PC-3 (cell line): ENCODE results near the gene CRTC3. TPM values are rescaled to one million over a fixed set of nuclear protein-coding genes. Genes with fewer than 3 reads are reported as not detected.
"Not testable (repeated sequence)": the region's sequence is repeated elsewhere in the genome, so short reads cannot be mapped to it uniquely, and the experiment has no call there.

Source experiments
- ATAC-seq: fragments of 200-7000 bp; cut with Tn5 transposase; 2 replicates; pipeline ENCODE4 v1.9.1; 2020; ENCODE audit warnings: mild to moderate bottlenecking, moderate library complexity
- BruUV-seq: library from RNA; stranded (reverse); fragments of 400-500 nt; replicated peaks from 2 replicates; lab custom pipeline; 2021; lab: Mats Ljungman, UMichigan
- CTCF ChIA-PET: fragments of 300-600 bp; sonication (Branson Sonifier 250); formaldehyde crosslinking; loops from one replicate; lab custom pipeline; 2022; ENCODE audit warnings: antibody characterized with exemption; lab: Charles Lee
- POLR2A ChIA-PET: fragments of 300-600 bp; sonication (Branson Sonifier 250); formaldehyde crosslinking; loops from one replicate; lab custom pipeline; 2022; ENCODE audit warnings: antibody characterized with exemption; ENCODE audit not compliant: unreplicated experiment; lab: Charles Lee
- DNase-seq: peaks from one replicate; pipeline ENCODE4 v3.0.0-alpha.2; 2015
- H2AFZ ChIP-seq: fragments of 300-600 bp; sonication (generic); 2 replicates; pipeline ENCODE4 v1.6.0; 2016; ENCODE audit warnings: antibody characterized with exemption, low read length
- H3F3A ChIP-seq: fragments of 300-600 bp; sonication (generic); one replicate; pipeline ENCODE4 v1.6.0; 2017; ENCODE audit warnings: antibody characterized with exemption, low read length, control low read depth, mild to moderate bottlenecking; ENCODE audit not compliant: unreplicated experiment
- H3K27ac ChIP-seq: fragments of 300-600 bp; sonication (generic); 2 replicates; pipeline ENCODE4 v1.5.1; 2016; ENCODE audit warnings: mild to moderate bottlenecking, low read length
- H3K27me3 ChIP-seq: fragments of 300-600 bp; sonication (generic); 2 replicates; pipeline ENCODE4 v1.6.1; 2016; ENCODE audit warnings: low read length, mixed read lengths
- H3K36me3 ChIP-seq: fragments of 300-600 bp; sonication (generic); 2 replicates; pipeline ENCODE4 v1.6.1; 2016; ENCODE audit warnings: low read depth, mixed run types, low read length, mixed read lengths
- H3K4me1 ChIP-seq: fragments of 300-600 bp; sonication (generic); 2 replicates; pipeline ENCODE4 v1.5.1; 2016; ENCODE audit warnings: low read length; ENCODE audit not compliant: insufficient read depth
- H3K4me2 ChIP-seq: fragments of 300-600 bp; sonication (generic); 2 replicates; pipeline ENCODE4 v1.6.0; 2016; ENCODE audit warnings: low read length
- H3K4me3 ChIP-seq: fragments of 300-600 bp; sonication (generic); 2 replicates; pipeline ENCODE4 v1.5.1; 2016; ENCODE audit warnings: mild to moderate bottlenecking, low read length, mixed read lengths
- H3K79me2 ChIP-seq: fragments of 300-600 bp; sonication (generic); 2 replicates; pipeline ENCODE4 v1.6.1; 2017; ENCODE audit warnings: low read length, mixed read lengths
- H3K9ac ChIP-seq: fragments of 300-600 bp; sonication (generic); 2 replicates; pipeline ENCODE4 v1.6.0; 2016; ENCODE audit warnings: mild to moderate bottlenecking, low read length
- H3K9me2 ChIP-seq: fragments of 300-600 bp; sonication (generic); replicated peaks from 2 replicates; pipeline ENCODE4 v1.6.1; 2016; ENCODE audit warnings: mixed run types, low read length, mixed read lengths
- H3K9me3 ChIP-seq: fragments of 300-600 bp; sonication (generic); 2 replicates; pipeline ENCODE4 v1.6.1; 2016; ENCODE audit warnings: low read length, mixed read lengths
- H4K20me1 ChIP-seq: fragments of 300-600 bp; sonication (generic); 2 replicates; pipeline ENCODE4 v1.6.1; 2016; ENCODE audit warnings: low read length, mixed read lengths
- EZH2 ChIP-seq: fragments of 300-600 bp; sonication (generic); IDR thresholded peaks from one replicate; pipeline ENCODE4 v1.6.1; 2017; ENCODE audit warnings: antibody characterized with exemption, mild to moderate bottlenecking, low read length; ENCODE audit not compliant: unreplicated experiment
- EZH2phosphoT487 ChIP-seq: fragments of 300-600 bp; sonication (generic); IDR thresholded peaks from 2 replicates; pipeline ENCODE4 v1.6.1; 2018; ENCODE audit warnings: mild to moderate bottlenecking, antibody characterized with exemption, low read length, borderline replicate concordance
- intact Hi-C: fragments of 100-400 bp; cut with micrococcal nuclease; formaldehyde crosslinking; loops from 2 replicates; pipeline ENCODE4 v1.9.0; 2023
- total RNA-seq: library from RNA; depleted of rRNA; stranded (reverse); fragments of >200 nt; gene quantifications from 2 replicates; pipeline ENCODE4 v1.2.3, GENCODE V29; 2014
- TF ChIP-seq, protein P1 (sequence below): fragments of 300-600 bp; sonication (generic); conservative IDR thresholded peaks from 2 replicates; pipeline ENCODE4 v1.5.1; 2017; ENCODE audit warnings: antibody characterized with exemption, low read depth, mild to moderate bottlenecking, low read length

CRTC3 gene
- total RNA-seq, 1 experiment from 2014 or later = 12.4 TPM

DNA sequence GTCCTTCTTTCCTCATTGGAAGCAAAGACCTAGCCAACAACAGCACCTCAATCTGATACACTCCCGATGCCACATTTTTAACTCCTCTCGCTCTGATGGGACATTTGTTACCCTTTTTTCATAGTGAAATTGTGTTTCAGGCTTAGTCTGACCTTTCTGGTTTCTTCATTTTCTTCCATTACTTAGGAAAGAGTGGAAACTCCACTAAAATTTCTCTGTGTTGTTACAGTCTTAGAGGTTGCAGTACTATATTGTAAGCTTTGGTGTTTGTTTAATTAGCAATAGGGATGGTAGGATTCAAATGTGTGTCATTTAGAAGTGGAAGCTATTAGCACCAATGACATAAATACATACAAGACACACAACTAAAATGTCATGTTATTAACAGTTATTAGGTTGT, 29.6 kb upstream of the CRTC3 start:
- TF ChIP-seq, protein P1, sequence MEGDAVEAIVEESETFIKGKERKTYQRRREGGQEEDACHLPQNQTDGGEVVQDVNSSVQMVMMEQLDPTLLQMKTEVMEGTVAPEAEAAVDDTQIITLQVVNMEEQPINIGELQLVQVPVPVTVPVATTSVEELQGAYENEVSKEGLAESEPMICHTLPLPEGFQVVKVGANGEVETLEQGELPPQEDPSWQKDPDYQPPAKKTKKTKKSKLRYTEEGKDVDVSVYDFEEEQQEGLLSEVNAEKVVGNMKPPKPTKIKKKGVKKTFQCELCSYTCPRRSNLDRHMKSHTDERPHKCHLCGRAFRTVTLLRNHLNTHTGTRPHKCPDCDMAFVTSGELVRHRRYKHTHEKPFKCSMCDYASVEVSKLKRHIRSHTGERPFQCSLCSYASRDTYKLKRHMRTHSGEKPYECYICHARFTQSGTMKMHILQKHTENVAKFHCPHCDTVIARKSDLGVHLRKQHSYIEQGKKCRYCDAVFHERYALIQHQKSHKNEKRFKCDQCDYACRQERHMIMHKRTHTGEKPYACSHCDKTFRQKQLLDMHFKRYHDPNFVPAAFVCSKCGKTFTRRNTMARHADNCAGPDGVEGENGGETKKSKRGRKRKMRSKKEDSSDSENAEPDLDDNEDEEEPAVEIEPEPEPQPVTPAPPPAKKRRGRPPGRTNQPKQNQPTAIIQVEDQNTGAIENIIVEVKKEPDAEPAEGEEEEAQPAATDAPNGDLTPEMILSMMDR = no peak
- TF ChIP-seq EZH2 (no peak), EZH2phosphoT487 (no peak)
- Histone ChIP-seq H3K4me3 (no peak overlapping the region), H3K4me1 (peaks cover 12% of the 10 kb centered on the region), H3K27me3 (no peaks in the 10 kb centered on the region), H3F3A (no peaks in the 10 kb centered on the region), H3K9me2 (no peaks in the 10 kb centered on the region), H3K36me3 (peaks cover 33% of the 10 kb centered on the region), H3K79me2 (no peaks in the 10 kb centered on the region), H4K20me1 (no peaks in the 10 kb centered on the region), H2AFZ (no peak overlapping the region), H3K9ac (no peak overlapping the region), H3K4me2 (no peak overlapping the region), H3K9me3 (no peaks in the 10 kb centered on the region), H3K27ac (no peak overlapping the region)
- BruUV-seq = no TSS peak
- CTCF ChIA-PET = no interaction called here
- ATAC-seq (no peak), DNase-seq (no peak)
- POLR2A ChIA-PET = no interaction called here
- intact Hi-C loops = no loop called here

DNA sequence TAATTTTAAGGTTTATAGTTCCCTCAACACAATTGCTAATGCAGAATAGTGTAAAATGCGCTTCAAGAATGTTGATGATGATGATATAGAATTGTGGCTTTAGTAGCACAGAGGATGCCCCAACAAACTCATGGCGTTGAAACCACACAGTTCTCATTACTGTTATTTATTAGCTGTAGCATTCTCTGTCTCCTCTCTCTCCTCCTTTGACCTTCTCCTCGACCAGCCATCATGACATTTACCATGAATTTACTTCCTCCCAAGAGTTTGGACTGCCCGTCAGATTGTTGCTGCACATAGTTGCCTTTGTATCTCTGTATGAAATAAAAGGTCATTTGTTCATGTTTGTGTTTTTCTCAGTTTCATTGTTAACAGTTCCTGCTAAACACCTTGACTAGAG, 27.8 kb upstream of the CRTC3 start:
- intact Hi-C loops = no loop called here
- Histone ChIP-seq H4K20me1 (no peaks in the 10 kb centered on the region), H3K27ac (no peak overlapping the region), H2AFZ (no peak overlapping the region), H3F3A (no peaks in the 10 kb centered on the region), H3K4me2 (no peak overlapping the region), H3K4me3 (no peak overlapping the region), H3K4me1 (peaks cover 12% of the 10 kb centered on the region), H3K36me3 (peaks cover 28% of the 10 kb centered on the region), H3K9me2 (no peaks in the 10 kb centered on the region), H3K9ac (no peak overlapping the region), H3K79me2 (no peaks in the 10 kb centered on the region), H3K27me3 (no peaks in the 10 kb centered on the region), H3K9me3 (no peaks in the 10 kb centered on the region)
- ATAC-seq (no peak), DNase-seq (no peak)
- POLR2A ChIA-PET = no interaction called here
- CTCF ChIA-PET = no interaction called here
- no TSS peak for BruUV-seq
- TF ChIP-seq EZH2 (no peak), EZH2phosphoT487 (no peak)
- TF ChIP-seq, protein P1 = no peak

DNA sequence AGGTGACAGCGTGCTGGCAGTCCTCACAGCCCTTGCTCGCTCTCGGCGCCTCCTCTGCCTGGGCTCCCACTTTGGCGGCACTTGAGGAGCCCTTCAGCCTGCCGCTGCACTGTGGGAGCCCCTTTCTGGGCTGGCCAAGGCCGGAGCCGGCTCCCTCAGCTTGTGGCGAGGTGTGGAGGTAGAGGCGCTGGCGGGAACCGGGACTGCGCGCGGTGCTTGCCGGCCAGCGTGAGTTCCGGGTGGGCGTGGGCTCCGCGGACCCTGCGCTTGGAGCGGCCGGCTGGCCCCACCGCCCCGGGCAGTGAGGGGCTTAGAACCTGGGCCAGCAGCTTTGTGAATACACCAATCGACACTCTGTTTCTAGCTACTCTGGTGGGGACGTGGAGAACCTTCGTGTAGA, 18.9 kb upstream of the CRTC3 start:
- H4K20me1 ChIP-seq, POLR2A ChIA-PET, DNase-seq, H2AFZ ChIP-seq, H3K9ac ChIP-seq, H3K9me2 ChIP-seq, H3F3A ChIP-seq, BruUV-seq, H3K9me3 ChIP-seq, H3K4me3 ChIP-seq, H3K36me3 ChIP-seq, CTCF ChIA-PET, H3K4me2 ChIP-seq, H3K27me3 ChIP-seq, ATAC-seq, H3K27ac ChIP-seq, H3K79me2 ChIP-seq, intact Hi-C loops, H3K4me1 ChIP-seq: not testable (repeated sequence)

DNA sequence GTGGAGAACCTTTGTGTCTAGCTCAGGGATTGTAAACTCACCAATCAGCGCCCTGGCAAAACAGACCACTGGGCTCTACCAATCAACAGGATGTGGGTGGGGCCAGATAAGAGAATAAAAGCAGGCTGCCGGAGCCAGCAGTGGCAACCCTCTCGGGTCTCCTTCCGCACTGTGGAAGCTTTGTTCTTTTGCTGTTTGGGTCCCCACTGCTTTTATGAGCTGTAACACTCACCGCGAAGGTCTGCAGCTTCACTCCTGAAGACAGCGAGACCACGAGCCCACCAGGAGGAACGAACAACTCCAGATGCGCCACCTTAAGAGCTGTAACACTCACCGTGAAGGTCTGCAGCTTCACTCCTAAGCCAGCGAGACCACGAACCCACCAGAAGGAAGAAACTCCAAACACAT, 18.5 kb upstream of the CRTC3 start:
- CTCF ChIA-PET, H3K27ac ChIP-seq, POLR2A ChIA-PET, H2AFZ ChIP-seq, H3K4me3 ChIP-seq, H4K20me1 ChIP-seq, H3K9me3 ChIP-seq, H3K27me3 ChIP-seq, H3K36me3 ChIP-seq, H3F3A ChIP-seq, H3K79me2 ChIP-seq, H3K9ac ChIP-seq, DNase-seq, H3K9me2 ChIP-seq, intact Hi-C loops, H3K4me1 ChIP-seq, BruUV-seq, ATAC-seq, H3K4me2 ChIP-seq: not testable (repeated sequence)
